SKM-1 (cell line): Measurements from ENCODE around the gene MIPEP.
"Not testable (repeated sequence)": the region's sequence is repeated elsewhere in the genome, so short reads cannot be mapped to it uniquely, and the experiment has no call there.

Source experiments
- DNase-seq: peaks from one replicate; lab custom pipeline; 2025; ENCODE audit not compliant: unreplicated experiment; lab: John Stamatoyannopoulos, UW

The MIPEP gene

GRCh38 chr13:23889615-23890607, 711 bp upstream of the MIPEP start:
- DNase-seq, result no peak

DNA sequence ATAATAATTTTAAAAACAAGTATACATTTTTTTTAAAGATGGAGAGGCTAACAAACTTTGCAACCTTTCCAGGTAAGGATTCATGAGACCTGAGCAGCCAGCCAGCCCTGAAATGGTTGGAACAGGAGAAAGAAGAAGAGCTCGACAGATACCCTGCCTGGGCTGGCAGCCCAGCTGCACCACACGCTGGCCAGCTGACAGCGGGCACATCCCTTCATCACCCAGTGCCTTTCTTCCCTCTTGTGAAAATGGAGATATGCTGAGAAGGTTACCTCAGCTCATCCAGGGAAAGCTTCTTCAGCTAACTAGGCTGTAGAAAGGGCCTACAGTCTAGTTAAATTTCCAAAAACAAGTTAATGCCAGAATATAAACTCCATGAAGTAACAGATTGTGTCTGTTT, 4.8 kb downstream of the MIPEP start:
- DNase-seq, result not testable (repeated sequence)

DNA sequence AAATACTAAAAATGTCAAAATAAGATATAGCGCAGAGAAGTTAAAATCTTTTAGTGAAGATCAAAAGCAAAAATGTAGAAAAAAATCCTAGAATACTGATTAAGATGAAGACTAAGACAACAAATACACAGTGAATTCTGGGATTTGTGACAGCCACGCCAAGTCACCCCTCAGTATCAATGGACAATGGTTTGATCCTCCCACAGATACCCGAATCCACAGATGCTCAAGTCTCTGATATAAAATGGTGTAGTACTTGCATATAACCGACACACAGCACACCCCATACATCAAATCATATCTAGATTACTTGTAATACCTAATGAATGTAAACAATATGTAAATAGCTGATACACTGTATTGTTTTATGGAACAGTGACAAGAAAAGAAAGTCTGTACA, 5.9 kb downstream of the MIPEP start:
- DNase-seq, result no peak

DNA sequence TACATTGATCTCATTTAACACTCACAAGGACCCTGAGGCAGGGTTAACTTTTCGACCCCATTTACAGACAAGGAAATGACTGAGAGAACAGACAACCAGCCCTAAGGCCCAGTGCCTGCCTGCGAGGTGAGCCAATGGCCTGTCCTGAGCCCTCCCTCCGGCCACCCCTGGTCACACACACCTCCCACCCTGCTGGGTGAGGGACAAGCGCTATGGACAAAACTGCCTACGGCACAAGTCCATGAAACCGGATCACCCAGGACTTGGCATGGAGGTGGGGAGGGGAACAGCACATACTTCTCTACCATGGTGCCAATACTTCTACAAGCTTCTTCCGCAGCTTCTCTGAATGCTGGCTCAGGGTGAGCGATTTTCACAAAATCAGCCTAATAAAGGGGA, 7.8 kb downstream of the MIPEP start:
- DNase-seq, result not testable (repeated sequence)

DNA sequence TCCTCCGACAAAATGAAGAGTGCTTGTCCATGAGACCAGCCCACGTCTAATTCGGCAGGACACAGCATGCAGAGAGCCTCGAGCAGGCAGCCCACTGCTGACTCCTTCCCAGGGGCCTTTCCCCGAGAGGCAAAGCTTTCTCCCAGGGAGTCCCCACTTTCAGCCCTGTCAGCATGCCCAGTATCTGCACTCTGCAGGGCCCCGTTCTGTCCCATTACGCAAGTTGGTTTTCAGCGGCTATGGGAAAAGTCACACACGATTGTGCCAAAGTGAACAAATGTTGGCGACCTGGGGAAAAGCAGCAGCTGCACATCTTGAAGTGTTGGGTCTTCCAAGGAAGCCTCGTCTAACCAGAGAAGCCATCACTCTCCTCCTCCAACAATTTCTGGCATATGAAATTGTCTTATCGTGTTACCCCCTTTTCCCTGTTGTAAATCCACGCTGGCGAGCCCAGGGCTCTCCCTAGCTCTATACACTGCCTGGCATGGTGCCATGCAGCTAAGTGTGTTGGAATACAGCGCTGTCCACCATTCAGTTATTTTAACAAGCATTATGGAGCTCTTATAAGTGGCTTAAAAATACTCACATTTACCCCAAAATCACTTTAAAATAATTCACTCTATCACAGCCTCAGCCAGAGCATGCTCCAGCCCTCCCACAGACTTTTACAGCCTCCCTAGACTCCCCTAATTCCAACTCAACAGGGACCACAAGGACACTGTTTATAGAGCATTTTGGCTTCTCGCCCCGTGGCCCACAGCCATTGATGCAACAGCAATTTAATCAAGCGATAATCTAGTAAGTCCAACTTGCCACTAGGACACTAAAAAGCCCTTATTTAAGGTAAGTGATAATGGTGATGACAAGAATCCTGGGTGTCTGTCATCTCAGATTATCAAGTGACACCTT, 8.5 kb downstream of the MIPEP start:
- not testable (repeated sequence) for DNase-seq

DNA sequence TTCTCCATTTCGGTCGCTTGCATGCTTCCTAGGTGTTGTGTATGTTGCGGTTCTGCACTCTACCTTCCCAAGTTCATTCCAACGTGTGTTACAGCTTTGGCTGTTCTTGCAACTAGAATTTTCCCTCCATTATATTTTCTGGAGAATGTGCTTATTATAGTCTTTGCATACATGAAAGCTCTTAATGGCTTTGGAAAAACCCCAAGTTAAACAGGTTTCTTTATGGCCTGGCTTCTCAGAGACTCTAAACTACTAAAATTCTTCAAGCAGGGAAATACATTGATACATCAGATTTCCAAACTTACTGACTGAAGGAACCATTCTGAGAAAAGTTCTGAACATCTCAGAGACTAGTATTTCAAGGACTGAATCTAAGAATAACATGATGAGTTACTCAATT, 11.9 kb downstream of the MIPEP start:
- no peak for DNase-seq

- DNase-seq, result no peak
Observed at GRCh38 chr13:23876265-23876664, 12.9 kb downstream of the MIPEP start.

GRCh38 chr13:23871616-23872220, 17.5 kb downstream of the MIPEP start:
- DNase-seq, result peak; percentile 10

- DNase-seq, result no peak
Observed at GRCh38 chr13:23870356-23871140, 18.7 kb downstream of the MIPEP start.

- DNase-seq, result no peak
Observed at GRCh38 chr13:23868521-23868920, 20.7 kb downstream of the MIPEP start.

DNA sequence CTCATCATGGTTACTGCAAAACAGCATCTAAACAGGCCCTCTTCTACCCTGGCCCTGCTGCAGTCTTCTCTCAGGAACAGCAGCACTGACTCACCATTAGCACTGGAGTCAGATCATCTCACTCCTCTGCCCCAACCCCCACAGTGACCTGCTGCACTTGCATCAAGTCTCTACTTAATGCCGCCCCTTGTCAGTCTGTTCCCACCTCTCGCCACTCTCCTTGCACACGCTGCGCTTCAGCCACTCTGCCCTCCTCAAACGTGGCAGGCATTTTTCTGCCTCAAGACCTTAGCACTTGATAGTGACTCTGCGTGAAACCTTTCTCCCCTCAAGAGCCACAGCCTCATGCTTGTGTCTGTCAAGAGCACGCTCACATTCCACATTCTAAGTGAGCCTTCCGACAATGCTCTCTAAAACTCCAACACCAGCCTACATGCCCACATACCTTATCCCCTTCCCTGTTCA, 22.1 kb downstream of the MIPEP start:
- no peak for DNase-seq

- DNase-seq, result no peak
Observed at GRCh38 chr13:23866420-23867026, 22.7 kb downstream of the MIPEP start.

DNA sequence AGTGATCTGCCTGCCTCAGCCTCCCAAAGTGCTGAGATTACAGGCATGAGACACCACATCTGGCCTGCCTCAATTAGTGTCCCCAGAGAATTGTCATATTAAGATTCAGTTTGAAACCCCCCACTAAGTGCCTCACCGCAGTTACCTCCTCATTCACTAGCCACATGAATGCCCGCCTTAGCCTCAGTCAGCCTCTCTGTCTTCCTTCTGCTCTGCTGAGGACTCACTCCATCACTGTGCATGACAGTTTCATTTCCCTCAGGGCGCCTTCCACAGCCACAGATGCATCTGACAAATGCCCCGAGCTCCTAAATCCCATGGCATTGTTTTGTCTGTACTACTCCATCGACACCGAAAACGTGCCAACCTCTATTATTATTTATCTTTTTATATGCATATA, 23.3 kb downstream of the MIPEP start:
- DNase-seq, result no peak

DNA sequence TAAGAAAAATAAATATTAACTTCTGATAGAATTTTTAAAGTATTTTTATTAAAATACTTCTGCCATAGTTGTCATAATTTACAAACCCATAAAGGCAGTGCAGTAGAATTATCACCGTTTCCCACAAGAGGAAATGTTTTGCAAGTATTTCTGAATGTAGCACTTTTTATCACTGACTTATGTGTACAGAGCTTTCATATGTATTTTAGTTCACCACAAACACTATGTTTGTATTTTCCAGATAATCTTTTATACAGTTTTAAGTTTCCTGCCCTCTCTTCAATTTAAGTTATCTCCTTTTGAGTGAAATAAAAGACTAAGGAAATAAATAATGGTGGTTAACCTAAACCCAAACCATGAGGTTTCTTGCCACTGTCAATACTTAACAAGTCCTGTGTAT, 24.2 kb downstream of the MIPEP start:
- DNase-seq, result no peak

GRCh38 chr13:23861310-23861709, 27.9 kb downstream of the MIPEP start:
- DNase-seq, result no peak

GRCh38 chr13:23859904-23860303, 29.3 kb downstream of the MIPEP start:
- DNase-seq, result no peak

DNA sequence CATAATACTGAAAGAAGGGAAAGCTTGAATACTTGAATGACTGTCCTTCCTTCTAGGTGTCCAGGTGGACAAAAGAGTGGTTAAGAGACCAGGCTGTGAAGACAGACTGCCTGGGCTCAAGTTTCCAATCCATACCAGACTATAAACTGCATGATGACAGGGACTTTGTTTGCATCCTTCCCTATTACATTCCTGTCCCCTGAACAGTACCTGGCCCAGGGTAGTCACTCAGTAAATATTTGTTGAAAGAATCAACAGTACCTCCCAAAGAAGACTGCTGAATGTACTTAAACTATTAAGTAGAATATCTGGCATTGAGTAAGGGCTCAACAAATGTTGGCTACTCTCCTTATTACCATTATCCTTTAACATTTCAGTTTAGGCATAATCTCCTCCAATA, 29.7 kb downstream of the MIPEP start:
- no peak for DNase-seq

DNA sequence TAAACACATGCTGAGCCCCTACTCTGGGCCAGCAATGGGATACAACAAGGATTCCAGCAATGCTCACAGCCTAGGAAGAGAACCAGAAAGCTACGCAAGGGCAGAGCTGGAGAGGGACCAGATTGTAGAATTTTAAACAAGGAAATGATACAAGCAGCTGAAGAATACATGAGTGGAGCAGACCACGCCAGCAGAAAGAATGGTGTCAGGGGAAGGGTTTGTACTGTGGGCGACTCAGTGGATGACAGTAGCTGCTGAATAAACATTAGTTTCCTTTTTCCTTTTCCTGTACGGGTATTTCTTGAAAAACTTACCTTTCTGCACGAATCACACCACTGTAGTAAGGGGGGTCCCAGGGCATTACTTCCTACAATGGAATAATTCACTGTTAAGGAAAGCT, 30.7 kb downstream of the MIPEP start:
- no peak for DNase-seq

DNA sequence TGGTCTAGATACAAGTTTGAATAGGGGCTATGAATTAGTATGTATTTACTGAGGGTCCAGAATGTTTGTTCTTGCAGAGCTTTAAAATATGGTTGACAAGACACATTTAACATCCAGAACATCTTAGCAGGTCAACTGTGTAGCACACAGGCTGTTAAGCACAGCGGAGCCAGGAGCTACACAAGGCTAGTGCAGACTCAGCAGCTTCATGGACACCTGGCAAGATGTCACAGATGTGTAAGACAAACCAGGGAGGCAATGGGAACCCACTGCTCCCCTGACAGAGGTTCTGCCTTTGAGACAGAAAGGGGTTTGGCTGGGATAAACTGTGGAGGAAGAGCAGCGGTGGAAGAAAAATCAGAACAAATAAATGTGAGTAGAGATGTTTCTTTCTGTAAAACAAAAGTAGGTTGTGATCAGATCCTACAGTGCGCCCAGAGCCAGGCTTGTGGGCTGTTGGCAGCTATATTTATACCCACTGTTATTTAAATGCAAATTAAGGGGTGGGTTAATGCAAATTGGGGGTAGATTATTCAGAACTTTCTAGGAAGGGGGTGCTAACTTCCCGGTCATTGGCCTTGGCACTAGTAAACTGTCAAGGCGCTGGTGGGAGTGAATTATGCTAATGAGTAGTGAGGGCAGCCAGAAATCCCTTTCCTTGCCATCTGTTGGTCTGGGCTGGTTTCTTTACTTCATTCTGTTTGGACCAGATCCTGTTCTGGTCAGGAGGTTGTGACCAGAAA, 33.0 kb downstream of the MIPEP start:
- no peak for DNase-seq
